GM11168 (cell line): ENCODE measurements around the gene COX7B2.

Experiments used
- in situ Hi-C: fragments of 300-500 bp; cut with MboI; formaldehyde crosslinking; loops from one replicate; pipeline ENCODE4 v1.12.0; 2022; ENCODE audit warnings: low sequenced_read_pairs; ENCODE audit not compliant: unreplicated experiment

The COX7B2 gene, protein sequence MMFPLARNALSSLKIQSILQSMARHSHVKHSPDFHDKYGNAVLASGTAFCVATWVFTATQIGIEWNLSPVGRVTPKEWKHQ

DNA sequence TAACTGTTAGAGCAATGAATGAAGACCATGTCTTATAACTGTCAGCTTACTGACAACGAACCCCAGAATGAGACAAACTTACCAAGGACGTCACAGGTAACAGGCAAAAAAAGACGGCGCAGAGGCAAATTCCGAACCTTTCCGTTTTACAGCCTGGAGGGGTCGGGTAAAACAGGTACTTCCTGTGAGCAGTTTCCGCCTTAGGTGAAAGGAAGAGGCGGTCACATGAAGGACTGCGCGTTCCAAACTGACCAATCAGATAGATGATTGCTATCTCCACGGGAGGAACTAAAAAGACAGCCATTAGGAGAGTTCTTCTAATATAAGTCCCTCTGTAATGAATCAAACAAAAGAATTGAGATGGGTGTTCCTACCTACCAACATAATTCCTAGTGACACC lies at the start of gene COX7B2:
COX7B2 (minus strand) TSS at position 168 of the 400 bp plus-strand sequence. CDS start 174,053 bp downstream, outside the sequence.
- in situ Hi-C loops, result no loop called here

- in situ Hi-C loops, result no loop called here
Measured at GRCh38 chr4:46956451-46956850, 47.4 kb upstream of the COX7B2 start.

- in situ Hi-C loops, result no loop called here
Measured at GRCh38 chr4:46955601-46956000, 46.6 kb upstream of the COX7B2 start.

- in situ Hi-C loops, result no loop called here
Measured at GRCh38 chr4:46954643-46955042, 45.6 kb upstream of the COX7B2 start.

DNA sequence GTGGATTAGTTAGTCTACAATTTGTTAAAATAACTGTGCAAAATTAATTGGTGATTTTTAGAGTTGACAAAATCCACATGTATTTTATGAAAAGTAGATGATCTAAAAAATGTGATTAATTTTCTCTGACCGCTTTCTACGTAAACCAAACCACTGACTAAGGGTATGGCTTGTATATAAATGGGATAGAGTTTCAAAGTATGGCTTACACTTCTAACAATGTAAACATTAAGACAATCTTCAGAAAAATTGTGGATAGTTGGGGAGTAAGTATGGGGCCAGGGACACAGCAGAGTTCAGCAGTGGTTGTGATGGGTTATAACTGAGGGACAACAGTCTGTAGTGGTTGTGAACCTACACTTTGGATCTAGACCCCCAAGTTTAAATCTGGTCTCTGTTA lies 44.5 kb upstream of the COX7B2 start:
- in situ Hi-C loops, result no loop called here

- in situ Hi-C loops, result no loop called here
Measured at GRCh38 chr4:46952451-46952850, 43.4 kb upstream of the COX7B2 start.

DNA sequence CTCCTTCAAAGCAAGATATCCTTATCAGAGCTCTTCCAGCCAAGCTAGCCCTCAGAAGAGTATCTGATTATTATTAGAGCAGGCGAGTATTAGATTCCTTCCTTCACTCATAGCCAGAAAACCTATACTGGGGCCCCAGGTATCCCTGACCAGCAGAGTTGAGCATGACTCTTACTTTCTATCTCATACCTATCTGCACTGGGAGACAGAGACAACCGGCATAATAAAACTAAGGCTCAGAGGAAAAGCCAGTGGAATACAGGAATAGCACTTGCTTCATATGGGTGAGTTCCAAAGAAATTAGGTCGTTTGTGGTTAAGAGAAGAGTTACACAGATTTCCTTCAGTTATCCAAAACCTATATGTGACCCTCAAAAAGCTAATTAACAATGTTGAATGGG lies 41.8 kb upstream of the COX7B2 start:
- in situ Hi-C loops, result no loop called here

- in situ Hi-C loops, result loop anchor here (25.0 kb wide), 2 partner anchors 87 to 162 kb away; partner anchors contain the start of gene GABRB1
Measured at GRCh38 chr4:46949822-46950221, 40.8 kb upstream of the COX7B2 start.

DNA sequence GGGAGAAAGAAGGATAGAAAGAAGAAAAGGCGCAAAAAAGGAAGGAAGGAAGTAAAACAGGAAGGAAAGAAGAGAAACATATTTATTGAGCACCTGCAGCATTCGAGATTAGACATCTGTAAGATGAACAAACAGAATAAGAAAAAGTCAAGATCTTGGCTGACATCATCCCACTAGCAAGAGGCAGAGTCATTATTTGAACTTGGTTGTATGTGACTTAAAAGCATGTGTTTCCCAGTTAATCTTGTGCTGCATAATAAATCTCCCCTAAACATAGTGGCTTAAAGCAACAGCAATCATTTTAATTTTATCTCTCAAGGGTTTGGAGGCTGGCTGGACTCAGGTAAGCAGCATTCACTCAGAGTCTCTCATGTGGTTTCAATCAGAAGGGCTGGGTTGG lies 38.5 kb upstream of the COX7B2 start:
- in situ Hi-C loops, result loop anchor here (25.0 kb wide), 2 partner anchors 90 to 165 kb away; partner anchors contain the start of gene GABRB1

DNA sequence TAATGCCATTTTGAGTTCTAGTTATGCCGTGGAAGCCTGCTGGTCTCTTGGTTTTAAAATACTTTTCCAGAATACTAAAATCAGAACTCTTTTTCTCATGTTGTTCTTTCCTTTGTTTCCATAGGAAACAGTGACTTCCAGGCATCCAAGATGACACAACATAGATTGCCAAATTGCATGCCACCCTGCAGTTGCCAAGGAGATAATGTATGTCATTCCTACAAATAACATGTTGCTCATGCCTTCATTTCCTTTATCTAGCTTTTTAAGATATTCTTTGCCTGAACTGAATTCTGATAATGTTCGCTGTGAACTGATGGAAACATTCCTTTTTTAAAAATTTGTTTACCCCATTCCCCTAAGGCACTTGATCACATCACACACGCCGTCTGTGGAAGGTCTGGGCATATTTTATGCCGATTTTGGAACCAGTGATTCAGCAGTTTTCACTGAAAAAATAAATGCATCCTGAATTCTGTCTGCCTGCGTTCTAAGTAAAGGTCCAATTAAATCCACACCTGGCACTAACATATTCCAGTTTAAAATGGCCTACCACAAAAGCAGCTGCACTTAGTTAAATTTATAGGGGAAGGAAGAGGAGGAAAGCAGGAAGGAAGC lies 38.0 kb upstream of the COX7B2 start:
- in situ Hi-C loops, result loop anchor here (25.0 kb wide), 2 partner anchors 90 to 165 kb away; partner anchors contain the start of gene GABRB1

GRCh38 chr4:46945062-46945461 lies 36.0 kb upstream of the COX7B2 start:
- in situ Hi-C loops, result loop anchor here (25.0 kb wide), 2 partner anchors 92 to 167 kb away; partner anchors contain the start of gene GABRB1

DNA sequence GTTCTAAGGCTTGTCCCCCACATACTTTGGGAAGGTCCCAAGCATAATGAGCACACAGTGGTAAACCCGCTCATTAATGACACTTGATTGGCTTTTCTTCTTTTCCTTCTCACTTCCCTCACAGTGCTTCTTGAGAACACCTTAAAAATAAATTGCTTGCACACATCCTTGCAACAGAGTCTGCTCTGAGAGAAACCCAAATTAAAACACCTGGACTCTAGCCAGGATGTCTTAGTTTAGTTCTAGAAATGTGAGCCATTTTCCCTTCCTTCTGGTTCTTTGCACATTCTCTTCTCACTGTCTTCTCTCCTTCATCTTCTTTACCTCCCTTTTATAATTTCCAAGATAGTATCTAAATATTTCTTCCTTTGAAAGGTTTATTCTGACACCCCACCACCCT lies 35.3 kb upstream of the COX7B2 start:
- in situ Hi-C loops, result loop anchor here (25.0 kb wide), 2 partner anchors 93 to 168 kb away; partner anchors contain the start of gene GABRB1

DNA sequence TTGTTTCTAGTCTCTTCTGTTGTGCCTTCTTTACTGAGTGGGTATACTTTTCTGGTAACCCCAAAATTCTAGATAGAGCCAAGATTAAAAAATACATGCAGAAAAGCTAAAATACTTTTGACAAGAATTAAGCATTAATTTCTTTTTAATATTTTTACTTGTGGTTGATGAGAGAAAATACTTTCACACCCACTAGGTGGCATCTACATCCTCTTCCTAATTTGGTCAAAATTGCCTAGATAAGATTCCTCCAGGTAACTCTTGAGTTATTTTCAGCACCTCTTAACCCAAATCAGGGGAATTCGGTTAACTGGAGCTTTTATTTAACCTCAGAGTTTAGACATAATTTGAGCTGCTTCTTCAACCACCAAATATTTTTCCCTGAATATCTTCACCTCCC lies 28.4 kb upstream of the COX7B2 start:
- in situ Hi-C loops, result loop anchor here (25.0 kb wide), 2 partner anchors 100 to 175 kb away; partner anchors contain the start of gene GABRB1

DNA sequence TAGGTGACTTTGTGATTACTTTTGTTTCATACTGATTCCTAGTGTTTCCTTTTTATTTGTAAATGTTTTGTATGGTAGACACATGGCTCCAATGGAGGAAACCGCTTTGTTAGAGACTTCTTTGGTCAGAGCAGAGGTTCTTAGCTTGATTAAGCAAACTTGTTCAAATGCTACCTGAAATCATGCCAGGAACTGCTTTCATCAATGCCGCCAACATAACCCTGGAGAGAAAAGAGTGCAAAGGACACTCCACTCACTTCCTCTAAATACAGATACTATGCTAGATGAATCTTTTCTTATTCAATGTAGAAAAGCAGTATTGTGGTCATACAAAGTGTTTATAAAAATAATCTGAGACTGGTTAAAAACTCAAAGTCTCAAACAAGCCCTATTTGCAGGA lies 25.7 kb upstream of the COX7B2 start:
- in situ Hi-C loops, result loop anchor here (25.0 kb wide), 2 partner anchors 103 to 178 kb away; partner anchors contain the start of gene GABRB1

GRCh38 chr4:46933686-46934085 lies 24.6 kb upstream of the COX7B2 start:
- in situ Hi-C loops, result loop anchor here (25.0 kb wide), 2 partner anchors 104 to 179 kb away; partner anchors contain the start of gene GABRB1

GRCh38 chr4:46931981-46932380 lies 22.9 kb upstream of the COX7B2 start:
- in situ Hi-C loops, result loop anchor here (25.0 kb wide), 2 partner anchors 105 to 180 kb away; partner anchors contain the start of gene GABRB1

DNA sequence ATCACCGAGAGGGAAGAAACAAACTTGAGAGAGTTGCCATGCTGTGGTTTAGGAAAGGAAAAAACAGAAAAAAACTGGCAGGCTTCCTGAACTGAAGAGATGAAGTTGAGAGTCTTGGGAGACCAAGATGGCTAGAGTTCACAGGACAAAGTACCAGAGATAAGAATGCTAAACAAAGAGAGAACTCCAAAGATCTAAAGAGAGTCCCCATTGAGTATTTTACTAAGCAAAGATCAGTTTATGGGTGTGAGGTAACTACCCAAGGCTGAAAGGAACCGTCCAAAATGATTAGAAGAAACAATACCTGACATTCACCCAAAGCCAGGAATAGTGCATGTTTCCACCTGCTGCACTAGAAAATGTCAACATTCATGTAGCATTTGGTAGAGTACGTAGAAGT lies 21.8 kb upstream of the COX7B2 start:
- in situ Hi-C loops, result loop anchor here (25.0 kb wide), 2 partner anchors 106 to 181 kb away; partner anchors contain the start of gene GABRB1

DNA sequence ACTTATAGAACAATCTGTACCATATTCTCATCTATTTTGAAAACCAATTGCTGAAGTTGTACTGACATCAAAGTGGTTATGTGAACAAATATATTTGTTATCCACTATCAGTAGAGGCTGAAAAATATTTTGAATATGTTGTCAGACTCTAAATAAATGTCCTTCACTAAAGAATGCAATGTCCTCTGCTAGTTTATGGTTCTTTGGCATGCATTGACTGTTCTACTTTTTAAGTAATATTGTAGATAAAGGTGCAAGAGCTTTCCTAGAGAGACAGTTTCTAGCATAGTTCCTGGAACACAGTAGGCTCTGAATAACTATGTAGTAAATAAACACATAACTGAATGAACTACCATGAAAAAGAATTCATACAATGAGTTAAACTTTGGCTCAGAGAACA lies 18.2 kb upstream of the COX7B2 start:
- in situ Hi-C loops, result loop anchor here (25.0 kb wide), 2 partner anchors 110 to 185 kb away; partner anchors contain the start of gene GABRB1

DNA sequence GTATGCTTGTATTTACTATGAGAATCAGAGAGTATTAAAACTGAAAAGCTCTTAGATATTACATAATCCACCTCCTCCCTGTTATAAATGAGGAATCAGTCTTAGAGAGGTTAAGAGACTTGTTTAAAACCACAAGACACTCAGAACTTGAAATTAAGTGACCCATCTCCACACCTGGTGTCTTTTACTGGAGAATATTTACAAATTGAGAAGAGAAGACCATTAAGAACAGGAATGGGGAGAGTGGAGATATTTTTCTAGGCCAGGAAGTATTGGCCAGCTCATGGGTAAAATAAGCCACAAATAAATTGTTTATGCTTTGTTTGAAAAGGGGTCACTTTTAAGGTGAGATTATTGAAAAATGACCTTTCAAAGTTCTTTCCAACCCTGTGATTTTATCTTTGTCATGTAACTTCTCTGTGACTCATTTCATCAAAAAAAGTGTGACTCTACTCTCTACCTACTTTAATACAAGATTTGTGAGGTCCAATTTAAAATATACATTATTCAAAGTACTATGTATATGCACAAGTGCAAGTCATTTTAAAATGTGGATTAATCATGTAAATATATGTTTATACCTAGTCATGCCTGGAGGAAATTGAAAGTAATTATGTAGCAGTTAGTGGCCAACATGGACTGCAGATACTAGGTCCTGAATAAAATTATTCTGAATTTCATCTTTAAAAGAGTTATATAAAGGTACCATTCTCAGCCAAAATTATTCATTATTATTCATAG lies 15.9 kb upstream of the COX7B2 start:
- in situ Hi-C loops, result loop anchor here (25.0 kb wide), 2 partner anchors 112 to 187 kb away; partner anchors contain the start of gene GABRB1

GRCh38 chr4:46922205-46922604 lies 13.2 kb upstream of the COX7B2 start:
- in situ Hi-C loops, result no loop called here

DNA sequence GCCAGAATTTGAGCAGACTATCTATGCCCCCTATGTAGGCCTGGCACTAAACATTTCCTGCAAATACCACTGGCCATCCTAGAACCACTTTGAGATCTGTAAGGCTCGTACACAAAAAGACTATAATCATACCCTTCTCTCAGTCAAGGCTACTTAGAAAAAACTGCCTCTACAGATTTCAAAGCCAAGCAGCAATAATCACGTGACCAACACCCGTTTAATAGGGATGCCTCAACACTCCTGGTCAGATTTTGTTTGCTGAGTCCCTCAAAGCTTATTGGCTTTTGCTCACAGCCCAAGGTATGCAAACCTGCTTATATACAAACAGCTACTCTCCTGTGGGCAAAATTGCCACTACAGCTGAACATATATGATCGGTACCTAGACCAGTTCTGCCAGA lies 897 bp downstream of the COX7B2 start:
- in situ Hi-C loops, result no loop called here
